ENCODE results near the gene FAM177B.

Gene FAM177B

GRCh38 chr1:222786121-222786520, 49.1 kb downstream of the FAM177B start:
- DNase-seq (ENCODE audit: low read depth in 2 of 2): no peak

DNA sequence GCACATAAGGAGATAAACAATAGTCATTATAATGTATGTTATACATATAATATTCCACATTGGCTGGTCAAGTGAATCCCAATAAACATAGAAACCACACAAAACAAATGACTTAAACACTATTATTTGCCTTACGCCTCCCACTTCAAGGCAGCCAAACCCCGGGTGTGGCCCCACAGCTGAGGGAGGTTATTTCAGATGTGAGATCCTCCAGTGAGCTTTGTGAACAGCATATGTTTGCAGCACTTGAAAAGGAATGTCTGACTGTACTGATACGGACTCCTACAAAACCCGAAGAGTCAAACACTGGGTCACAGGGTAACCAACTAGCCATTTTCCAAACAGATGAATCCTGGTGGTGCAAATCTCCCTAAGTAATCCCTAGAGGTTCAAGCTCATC, 50.7 kb downstream of the FAM177B start:
- DNase-seq (ENCODE audit: low read depth in 2 of 2): no peak

- no peak for DNase-seq (ENCODE audit: low read depth in 2 of 2)
Measured at GRCh38 chr1:222788402-222789156, 51.6 kb downstream of the FAM177B start.

DNA sequence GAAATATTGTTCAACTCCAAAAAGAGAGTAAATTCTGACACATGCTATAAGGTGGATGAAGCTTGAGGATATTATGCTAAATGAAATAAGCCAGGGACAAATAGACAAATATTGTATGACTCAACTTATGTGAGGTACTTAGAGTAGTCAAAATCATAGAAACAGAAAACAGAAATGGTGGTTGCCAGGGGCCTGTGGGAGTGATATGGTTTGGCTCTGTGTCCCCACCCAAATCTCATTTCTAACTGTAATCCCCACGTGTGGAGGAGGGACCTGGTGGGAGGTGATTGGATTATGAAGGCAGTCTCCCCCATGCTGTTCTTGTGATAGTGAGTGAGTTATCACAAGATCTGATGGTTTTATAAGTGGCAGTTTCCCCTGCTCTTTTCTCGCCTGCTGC, 53.1 kb downstream of the FAM177B start:
- DNase-seq (ENCODE audit: low read depth in 2 of 2): no peak

DNA sequence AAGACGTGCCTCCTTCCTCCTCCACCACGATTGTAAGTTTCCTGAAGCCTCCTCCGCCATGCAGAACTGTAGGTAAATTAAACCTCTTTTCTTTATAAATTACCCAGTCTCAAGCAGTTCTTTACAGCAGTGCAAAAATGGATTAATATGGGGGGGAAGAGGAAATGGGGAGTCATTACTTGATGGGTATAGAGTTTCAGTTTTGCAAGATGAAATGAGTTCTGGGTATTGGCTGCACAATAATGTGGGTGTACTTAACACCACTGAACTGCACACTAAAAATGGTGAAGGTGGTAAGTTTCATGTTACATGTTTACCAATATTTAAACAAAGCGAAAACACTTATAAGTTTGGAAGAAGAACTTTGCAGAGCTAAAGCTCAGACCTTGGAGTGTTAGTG, 53.5 kb downstream of the FAM177B start:
- no peak for DNase-seq (ENCODE audit: low read depth in 2 of 2)

DNA sequence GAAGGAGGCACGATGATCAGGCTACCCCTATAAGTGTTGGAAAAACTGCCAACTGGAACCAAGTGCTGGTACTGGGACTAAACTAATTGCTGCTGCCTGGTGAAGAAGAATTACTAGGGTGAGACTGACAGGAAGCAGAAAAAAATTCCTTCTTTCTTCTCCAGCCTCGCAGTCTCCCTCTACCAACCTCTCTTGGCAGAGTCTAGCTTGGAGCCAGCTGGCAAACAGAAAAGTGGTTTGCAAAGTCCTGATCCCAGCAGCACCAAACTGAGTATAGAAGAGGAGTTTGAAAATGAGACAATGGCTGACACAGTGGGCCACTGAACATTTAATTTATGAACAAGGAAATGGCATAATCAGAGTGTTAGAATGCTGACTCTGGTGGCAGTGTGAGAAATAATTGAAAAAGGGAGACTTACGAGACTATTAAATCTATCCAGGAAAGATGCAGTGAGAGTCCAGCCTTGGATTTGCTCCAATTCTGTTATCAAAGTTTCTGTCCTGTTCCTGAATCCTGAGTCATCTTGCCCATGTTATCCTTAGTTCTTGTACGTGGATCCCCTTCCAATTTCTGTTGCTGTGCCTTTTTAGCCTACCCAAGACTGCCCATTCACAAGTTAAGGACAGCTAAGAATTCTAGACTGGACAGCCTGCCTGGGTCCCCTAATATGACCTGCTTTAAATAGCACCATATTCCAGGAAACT, 54.2 kb downstream of the FAM177B start:
- no peak for DNase-seq (ENCODE audit: low read depth in 2 of 2)

- DNase-seq (ENCODE audit: low read depth in 2 of 2): no peak
Measured at GRCh38 chr1:222792744-222793143, 55.7 kb downstream of the FAM177B start.

DNA sequence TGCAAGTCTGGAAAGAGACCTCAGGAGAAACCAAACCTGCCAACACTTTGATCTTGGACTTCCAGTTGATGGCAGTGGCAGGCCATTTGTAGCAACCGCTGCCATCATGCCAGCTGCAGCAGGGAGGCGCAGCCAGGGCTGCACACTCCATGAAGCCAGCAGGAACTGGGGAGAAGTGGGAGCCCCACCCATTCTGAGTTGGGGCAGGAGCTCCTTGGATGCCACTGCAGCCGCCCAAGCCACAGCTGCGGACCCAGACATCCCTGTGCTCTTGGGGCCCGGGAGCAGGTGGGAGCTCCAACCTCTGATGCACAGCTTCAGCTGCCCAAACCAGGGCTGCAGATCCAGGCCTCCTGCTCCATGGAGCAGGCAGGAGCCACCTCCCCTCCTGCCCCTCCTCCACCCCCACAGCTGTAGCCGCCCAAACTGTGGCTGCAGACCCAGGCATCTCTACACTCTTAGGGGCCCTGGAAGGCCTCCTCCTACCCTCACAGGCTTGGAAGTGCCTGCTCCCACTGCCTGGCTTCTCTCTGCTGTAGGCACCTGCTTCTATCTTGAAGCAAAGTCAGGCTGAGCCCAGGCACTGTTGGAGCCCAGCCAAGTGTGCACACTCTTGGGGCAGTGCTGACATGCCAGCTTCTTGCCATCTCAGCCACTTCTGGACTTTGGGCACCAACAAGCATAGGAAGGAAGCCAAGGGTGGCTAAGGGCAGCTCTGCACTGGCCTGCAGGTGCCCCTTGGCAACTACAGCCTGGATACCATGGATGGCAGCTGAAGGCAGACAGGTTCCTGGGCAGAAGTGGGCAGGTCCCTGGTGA, 57.9 kb downstream of the FAM177B start:
- DNase-seq (ENCODE audit: low read depth in 2 of 2): no peak

DNA sequence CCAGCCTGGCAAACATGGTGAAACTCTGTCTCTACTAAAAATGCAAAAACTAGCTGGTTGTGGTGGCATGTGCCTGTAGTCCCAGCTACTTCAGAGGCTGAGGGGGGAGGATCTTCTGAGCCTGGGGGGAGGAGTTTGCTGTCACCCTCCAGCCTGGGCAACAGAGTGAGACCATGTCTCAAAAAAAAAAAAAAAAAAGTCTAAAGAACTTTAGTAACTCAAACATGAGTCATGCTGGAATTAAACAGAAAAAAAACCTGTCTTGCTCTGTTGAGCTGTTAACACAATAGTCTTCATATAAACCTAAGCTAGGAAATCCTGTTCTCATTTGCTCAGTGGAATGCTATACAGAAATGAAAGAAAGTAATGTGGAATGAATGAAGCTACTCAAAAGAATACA, 61.1 kb downstream of the FAM177B start:
- no peak for DNase-seq (ENCODE audit: low read depth in 2 of 2)

GRCh38 chr1:222798975-222799374, 62.0 kb downstream of the FAM177B start:
- no peak for DNase-seq (ENCODE audit: low read depth in 2 of 2)

Measured in stimulated activated CD8-positive, alpha-beta memory T cell treated with anti-CD3 and anti-CD28 coated beads, Interleukin-2, amount 100 ng/mL, for 1 hour (primary cell).